Uterus (tissue), 2 donors: ENCODE results near the gene SMIM14.

Source experiments
- CTCF ChIP-seq, 4 experiments: fragments of 200-600 bp in 2 of 4; fragments of 450-650 bp in 2 of 4; sonication (generic) in 2 of 4; IDR thresholded peaks; one replicate each; pipeline ENCODE4 v1.5.1; 2016 to 2019; ENCODE audit warnings: antibody characterized with exemption in 4 of 4, mild to moderate bottlenecking in 2 of 4, moderate library complexity in 1 of 4
- POLR2A ChIP-seq, 2 donors: fragments of 450-650 bp; IDR thresholded peaks; one replicate each; pipeline ENCODE4 v1.6.1; 2016; ENCODE audit warnings: antibody characterized with exemption in 2 of 2, mild to moderate bottlenecking in 1 of 2, moderate library complexity in 1 of 2

GRCh38 chr4:39664828-39665731, 26.4 kb upstream of the SMIM14 start:
- TF ChIP-seq CTCF (IDR thresholded peaks at IDR 0.05) (no peak), POLR2A (IDR thresholded peaks at IDR 0.05) (no peak)
